Ovary (tissue), 9 donors: Measurements from ENCODE around the gene RTF2. TPM values are rescaled to one million over a fixed set of nuclear protein-coding genes. Genes with fewer than 3 reads are reported as not detected.

ENCODE experiments used
- DNase-seq, 5 donors: peaks; one replicate each; pipeline ENCODE4 v3.0.0-alpha.2; 2019 to 2020
- H3K27ac ChIP-seq, 2 donors: fragments of 200-600 bp; one replicate each; pipeline versions ENCODE4 v1.5.1 to v1.8.0; 2019 to 2022
- H3K27me3 ChIP-seq: fragments of 200-600 bp; one replicate; pipeline ENCODE4 v1.8.0; 2022
- H3K36me3 ChIP-seq: fragments of 200-600 bp; sonication (generic); one replicate; pipeline ENCODE4 v1.5.1; 2019
- H3K4me1 ChIP-seq: one replicate; pipeline ENCODE4 v1.8.1; 2013; ENCODE audit warnings: mild to moderate bottlenecking, moderate library complexity; ENCODE audit not compliant: insufficient read depth
- H3K4me3 ChIP-seq: fragments of 200-600 bp; sonication (generic); one replicate; pipeline ENCODE4 v1.5.1; 2017
- H3K9me3 ChIP-seq, 2 donors: fragments of 200-600 bp in 1 of 2; sonication (generic) in 1 of 2; one replicate each; pipeline versions ENCODE4 v1.5.1 to v1.8.1; 2013 to 2019; ENCODE audit warnings: mild to moderate bottlenecking in 1 of 2, moderate library complexity in 1 of 2
- EP300 ChIP-seq: sonication (generic); formaldehyde crosslinking; IDR thresholded peaks from one replicate; pipeline ENCODE4 v1.6.1; 2017; ENCODE audit warnings: antibody characterized with exemption
- POLR2A ChIP-seq: fragments of 450-650 bp; IDR thresholded peaks from one replicate; pipeline ENCODE4 v1.6.1; 2017; ENCODE audit warnings: antibody characterized with exemption, mild to moderate bottlenecking, moderate library complexity
- WGBS, 3 donors: extraction: QIAGEN DNeasy Blood & Tissue Kit in 1 of 3; methylation state at CpG; one replicate each; pipeline versions ENCODE4 v1.1.5 to v1.1.7; 2013 to 2017; 5-methylcytosine and 5-hydroxymethylcytosine counted together
- intact Hi-C, 4 donors: fragments of 100-400 bp; cut with DNase I; formaldehyde crosslinking; loops; one replicate each; pipeline versions ENCODE4 v1.11.0 to v1.15.1; 2022 to 2023
- polyA plus RNA-seq, 2 donors: library from polyadenylated mRNA; stranded (reverse); fragments of 200-250 nt in 1 of 2; fragments of 350-450 nt in 1 of 2; fragmentation: Illumina TruSeq in 1 of 2; extraction: RNeasy Lipid Tissue Mini Kit (QIAGEN cat#74804) in 1 of 2; gene quantifications; one replicate each; pipeline ENCODE4 v1.2.3, GENCODE V29; 2013 to 2014
- total RNA-seq, 7 donors: library from RNA; depleted of rRNA in 2 of 7; stranded (reverse); fragments of >200 nt in 2 of 7; fragmentation: NEBNext Ultra II Directional in 3 of 7; extraction: Animal tissue kit (Norgen Biotek cat#: 25700) in 3 of 7; gene quantifications; one replicate each; pipeline versions ENCODE4 v1.1.0 to v1.2.4, GENCODE V29; 2016 to 2023
- TF ChIP-seq, protein P1 (sequence below), 3 donors: fragments of 450-650 bp in 2 of 3; fragments of 200-600 bp in 1 of 3; IDR thresholded peaks; one replicate each; pipeline versions ENCODE4 v1.5.1 to v1.8.0; 2016 to 2022; ENCODE audit warnings: antibody characterized with exemption in 3 of 3, mild to moderate bottlenecking in 1 of 3
- donor health status: DM: no; HTN: no; CAD: no; lungs with moderate emphysema.
- donor health status: DM: no; HTN: no; CAD: no.
- donor health status: Bipolar disorder and iron deficiency.
- donor health status: DM: yes; HTN: yes; CAD: no.
- donor health status: DM: no; HTN: no; CAD: no.
- donor health status: DM: yes; HTN: yes; CAD: no.

RTF2 gene
- total and polyA plus RNA-seq, 9 donors = 32.3 to 128 (median 86.8) TPM

- H3K9me3 ChIP-seq = no peaks in the 10 kb centered on the region
- no peaks in the 10 kb centered on the region for H3K27me3 ChIP-seq
- WGBS, 3 donors = 44 to 51% (median 45%) methylated on average over 9 of the region's 9 CpGs
- H3K27ac ChIP-seq = no peak overlapping the region
- H3K4me1 ChIP-seq = peaks cover 7% of the 10 kb centered on the region
- no peaks in the 10 kb centered on the region for H3K36me3 ChIP-seq
- no peak for DNase-seq
- no peak overlapping the region for H3K4me3 ChIP-seq
- intact Hi-C loops = no loop called here
- TF ChIP-seq EP300 (no peak), POLR2A (no peak)
- TF ChIP-seq, protein P1, sequence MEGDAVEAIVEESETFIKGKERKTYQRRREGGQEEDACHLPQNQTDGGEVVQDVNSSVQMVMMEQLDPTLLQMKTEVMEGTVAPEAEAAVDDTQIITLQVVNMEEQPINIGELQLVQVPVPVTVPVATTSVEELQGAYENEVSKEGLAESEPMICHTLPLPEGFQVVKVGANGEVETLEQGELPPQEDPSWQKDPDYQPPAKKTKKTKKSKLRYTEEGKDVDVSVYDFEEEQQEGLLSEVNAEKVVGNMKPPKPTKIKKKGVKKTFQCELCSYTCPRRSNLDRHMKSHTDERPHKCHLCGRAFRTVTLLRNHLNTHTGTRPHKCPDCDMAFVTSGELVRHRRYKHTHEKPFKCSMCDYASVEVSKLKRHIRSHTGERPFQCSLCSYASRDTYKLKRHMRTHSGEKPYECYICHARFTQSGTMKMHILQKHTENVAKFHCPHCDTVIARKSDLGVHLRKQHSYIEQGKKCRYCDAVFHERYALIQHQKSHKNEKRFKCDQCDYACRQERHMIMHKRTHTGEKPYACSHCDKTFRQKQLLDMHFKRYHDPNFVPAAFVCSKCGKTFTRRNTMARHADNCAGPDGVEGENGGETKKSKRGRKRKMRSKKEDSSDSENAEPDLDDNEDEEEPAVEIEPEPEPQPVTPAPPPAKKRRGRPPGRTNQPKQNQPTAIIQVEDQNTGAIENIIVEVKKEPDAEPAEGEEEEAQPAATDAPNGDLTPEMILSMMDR (IDR thresholded peaks at IDR 0.05) = no peak
Observed at GRCh38 chr20:56422076-56422823, 46.2 kb upstream of the RTF2 start.

- Histone ChIP-seq H3K27me3 (no peaks in the 10 kb centered on the region), H3K9me3 (no peaks in the 10 kb centered on the region), H3K4me3 (no peak overlapping the region), H3K36me3 (no peaks in the 10 kb centered on the region), H3K27ac (no peak overlapping the region), H3K4me1 (peaks cover 7% of the 10 kb centered on the region)
- intact Hi-C loops = no loop called here
- TF ChIP-seq, protein P1 (IDR thresholded peaks at IDR 0.05) = no peak
- TF ChIP-seq POLR2A (no peak), EP300 (no peak)
- WGBS, 3 donors = 2 to 19% (median 12%) methylated on average over 4 of the region's 4 CpGs
- no peak for DNase-seq
Observed at GRCh38 chr20:56422824-56423189, 45.6 kb upstream of the RTF2 start.

GRCh38 chr20:56423211-56423610 lies 45.2 kb upstream of the RTF2 start:
- WGBS, 3 donors = 89 to 97% (median 90%) methylated on average over 1 of the region's 1 CpG
- no peak for DNase-seq
- Histone ChIP-seq H3K4me3 (no peak overlapping the region), H3K4me1 (peaks cover 7% of the 10 kb centered on the region), H3K27me3 (no peaks in the 10 kb centered on the region), H3K36me3 (no peaks in the 10 kb centered on the region), H3K9me3 (no peaks in the 10 kb centered on the region), H3K27ac (no peak overlapping the region)
- intact Hi-C loops = no loop called here
- no peak for TF ChIP-seq POLR2A
- TF ChIP-seq, protein P1 (IDR thresholded peaks at IDR 0.05) = no peak
- TF ChIP-seq EP300 = no peak

- Histone ChIP-seq H3K9me3 (no peaks in the 10 kb centered on the region), H3K36me3 (no peaks in the 10 kb centered on the region), H3K4me3 (no peak overlapping the region), H3K27me3 (no peaks in the 10 kb centered on the region), H3K27ac (no peak overlapping the region), H3K4me1 (peaks cover 7% of the 10 kb centered on the region)
- no peak for TF ChIP-seq POLR2A
- no peak for TF ChIP-seq EP300
- TF ChIP-seq, protein P1 (IDR thresholded peaks at IDR 0.05) = no peak
- WGBS, 3 donors = 17 to 25% (median 17%) methylated on average over 1 of the region's 1 CpG
- DNase-seq = no peak
- intact Hi-C loops = no loop called here
Observed at GRCh38 chr20:56423886-56424285, 44.5 kb upstream of the RTF2 start.
